HG02588 (cell line): ENCODE measurements around the gene BCL2L1.
"Not testable (repeated sequence)": the region's sequence is repeated elsewhere in the genome, so short reads cannot be mapped to it uniquely, and the experiment has no call there.

ENCODE experiments used
- ATAC-seq: cut with Tn5 transposase; IDR thresholded peaks from one replicate; pipeline ENCODE4 v1.9.1; 2021; ENCODE audit warnings: mild to moderate bottlenecking, moderate library complexity; ENCODE audit not compliant: unreplicated experiment

BCL2L1 gene

DNA sequence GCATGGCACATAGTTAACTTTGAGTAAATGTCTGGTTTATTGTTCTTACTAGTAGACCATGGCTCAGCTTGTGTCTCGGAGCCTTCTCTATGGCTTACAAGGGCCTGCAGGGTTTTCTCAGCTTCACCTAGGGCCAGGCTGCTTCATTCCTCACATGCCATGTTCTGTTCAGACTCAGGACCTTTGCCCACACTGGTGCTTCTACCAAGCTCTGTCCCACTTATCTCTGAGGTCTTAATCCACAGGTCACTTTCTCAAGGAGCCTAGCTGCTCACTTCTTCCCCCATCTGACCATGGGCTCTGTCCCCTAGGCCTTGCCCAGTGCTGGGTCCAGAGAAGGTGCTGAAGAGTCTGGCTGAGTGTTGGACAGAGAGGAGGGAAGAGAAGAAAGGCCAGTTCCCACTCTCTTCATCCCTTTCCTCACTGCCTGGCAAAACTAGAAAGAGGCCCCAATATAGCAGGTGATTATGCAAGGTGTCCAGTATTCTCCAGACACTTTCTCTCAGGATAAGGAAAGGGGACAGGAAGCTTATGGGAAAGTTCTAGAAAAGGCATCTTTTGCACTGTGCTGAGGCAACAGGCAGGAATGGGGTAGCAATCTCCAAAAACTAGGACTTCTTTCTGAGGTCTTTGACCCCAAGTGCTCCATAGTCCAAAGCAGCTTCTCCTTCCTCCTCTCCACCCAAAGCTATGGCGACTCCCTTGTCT is 45.0 kb downstream of the BCL2L1 start:
- ATAC-seq = no peak

DNA sequence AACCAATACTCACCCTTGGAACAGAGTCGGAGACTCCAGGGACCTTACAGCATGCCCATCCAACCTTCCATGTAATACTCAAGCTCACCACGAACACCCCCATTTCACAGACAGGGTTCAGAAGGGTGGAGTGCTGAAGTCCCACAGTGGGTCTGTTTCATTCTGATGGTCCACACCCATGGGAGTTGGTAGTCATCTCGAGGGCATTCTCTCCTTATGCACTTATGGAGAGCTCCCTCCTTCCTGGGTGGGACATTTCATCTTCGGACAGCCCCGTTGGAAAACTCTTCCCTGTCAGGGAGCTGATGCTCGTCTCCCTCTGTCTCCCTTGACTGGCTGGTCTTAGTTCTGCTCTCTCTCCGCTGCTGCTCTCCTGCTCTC is 46.1 kb downstream of the BCL2L1 start:
- no peak for ATAC-seq

- ATAC-seq = peak; percentile 37
Observed at GRCh38 chr20:31675828-31676608, 46.6 kb downstream of the BCL2L1 start.

GRCh38 chr20:31674895-31675827 is 47.5 kb downstream of the BCL2L1 start:
- ATAC-seq = peak; percentile 55

DNA sequence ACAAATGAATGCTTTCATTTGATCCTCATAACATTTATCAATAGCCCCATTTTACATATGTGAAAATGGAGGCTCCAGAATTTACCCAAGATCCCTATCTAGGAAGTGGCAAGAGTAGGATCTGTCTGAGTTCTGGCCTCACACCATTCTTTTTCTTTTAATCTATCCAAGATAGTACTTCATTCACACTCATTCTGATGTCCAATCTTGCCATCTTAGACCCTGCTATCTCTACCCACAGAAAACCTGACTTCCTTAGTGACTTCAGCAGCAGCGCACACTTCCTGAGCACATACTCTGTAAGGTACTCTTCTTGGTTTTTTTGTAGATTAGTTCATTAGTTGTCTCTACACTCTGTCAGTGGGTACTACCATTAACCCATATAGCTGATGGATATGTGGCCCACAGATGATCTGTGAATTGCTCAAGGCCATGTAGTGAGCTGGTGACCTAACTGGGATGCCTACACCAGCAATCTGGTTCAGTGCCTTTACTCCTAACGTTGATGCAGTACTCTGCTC is 48.7 kb downstream of the BCL2L1 start:
- ATAC-seq = no peak

DNA sequence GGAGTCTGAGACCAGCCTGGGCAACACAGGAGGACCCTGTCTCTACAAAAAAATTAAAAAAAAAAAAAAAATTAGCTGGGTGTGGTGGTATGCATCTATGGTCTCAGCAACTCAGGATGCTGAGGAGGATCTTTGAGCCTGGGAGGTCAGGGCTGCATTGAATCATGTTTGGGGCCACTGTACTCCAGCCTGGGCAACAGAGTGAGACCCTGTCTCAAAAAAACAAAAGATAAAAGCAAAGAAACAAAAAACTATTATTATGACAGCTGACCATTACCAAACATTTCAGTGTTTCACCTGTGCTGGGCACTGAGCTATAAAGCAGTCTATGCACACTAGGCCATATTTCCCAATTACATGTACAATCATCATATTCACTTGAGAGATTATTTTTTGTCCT is 49.2 kb downstream of the BCL2L1 start:
- no peak for ATAC-seq

DNA sequence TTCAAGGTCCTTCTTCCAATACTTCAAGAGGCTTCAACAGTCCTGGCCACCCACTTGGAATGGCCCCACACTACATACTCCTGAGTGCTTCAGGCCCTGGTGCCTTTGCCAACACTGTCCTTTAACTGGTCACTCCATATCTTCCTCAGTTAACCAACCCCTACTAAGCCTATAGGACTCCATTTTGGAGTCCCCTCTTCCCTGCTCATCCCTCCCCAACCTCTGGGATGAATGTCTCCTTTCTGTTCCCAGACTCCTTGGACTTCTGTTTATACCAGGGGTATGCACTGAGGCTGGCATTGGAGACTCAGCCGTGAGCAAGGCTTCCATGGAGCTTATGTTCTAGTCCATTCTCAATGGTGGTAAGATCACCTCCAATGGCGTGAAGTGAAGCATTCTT is 51.3 kb downstream of the BCL2L1 start:
- no peak for ATAC-seq

DNA sequence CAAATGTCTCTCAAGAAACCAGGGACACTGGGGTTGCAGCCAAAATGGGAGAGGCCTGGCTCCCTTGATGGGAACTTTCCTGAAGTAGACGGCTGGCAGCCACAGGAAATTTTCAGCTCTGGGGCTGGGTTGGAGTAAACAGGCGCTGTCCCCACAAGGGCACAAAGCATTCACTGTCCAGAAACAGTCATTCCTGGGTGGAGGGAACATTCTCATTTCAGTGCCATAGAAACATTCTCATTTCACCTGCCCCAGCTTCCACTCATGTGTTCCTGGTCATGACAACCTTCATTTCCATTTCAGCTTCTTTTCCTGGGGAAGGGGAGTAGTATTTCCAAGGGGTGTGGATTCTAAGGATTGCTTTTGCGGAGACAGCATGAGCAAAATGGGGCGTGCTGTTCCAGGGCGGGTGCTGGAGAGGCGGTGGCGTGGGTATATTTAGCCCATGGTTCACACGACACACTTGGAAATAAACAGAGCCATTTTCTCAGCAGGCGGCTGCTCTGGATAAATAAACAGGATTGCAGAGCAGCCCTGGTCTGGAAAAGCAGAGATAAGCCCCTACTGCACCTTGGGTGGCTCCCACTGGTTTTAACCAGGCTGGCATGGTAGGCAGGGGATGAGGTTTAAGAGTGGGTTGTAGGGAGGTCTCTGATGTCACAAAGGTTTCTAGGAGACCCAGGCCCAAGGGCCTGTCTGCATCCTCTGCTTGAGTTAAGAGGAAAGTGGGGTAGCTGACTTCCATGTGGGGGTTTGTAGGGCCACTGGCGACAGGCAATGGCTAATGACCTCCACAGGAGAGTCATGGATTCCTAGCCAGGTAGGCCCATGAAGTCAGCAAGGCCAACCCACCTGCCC is 52.1 kb downstream of the BCL2L1 start:
- ATAC-seq = no peak

- ATAC-seq = no peak
Observed at GRCh38 chr20:31669876-31670275, 52.8 kb downstream of the BCL2L1 start.

DNA sequence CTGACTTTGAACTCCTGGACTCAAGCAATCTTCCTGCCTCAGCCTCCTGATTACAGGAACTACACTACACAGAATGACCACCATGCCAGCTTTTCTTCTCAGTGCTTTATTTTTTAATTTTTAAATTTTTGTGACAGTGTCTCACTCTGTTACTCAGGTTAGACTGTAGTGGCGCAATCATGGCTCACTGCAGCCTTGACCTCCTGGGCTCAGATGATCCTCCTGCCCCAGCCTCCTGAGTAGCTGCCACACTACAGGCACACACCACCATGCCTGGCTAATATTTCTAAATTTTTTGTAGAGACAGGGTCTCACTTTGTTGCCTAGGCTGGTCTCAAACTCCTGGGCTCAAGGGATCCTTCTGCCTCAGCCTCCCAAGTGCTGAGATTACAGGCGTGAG is 53.7 kb downstream of the BCL2L1 start:
- not testable (repeated sequence) for ATAC-seq

GRCh38 chr20:31667315-31668285 is 55.1 kb downstream of the BCL2L1 start:
- ATAC-seq = no peak

- ATAC-seq = no peak
Observed at GRCh38 chr20:31666258-31667042, 56.2 kb downstream of the BCL2L1 start.

GRCh38 chr20:31665753-31666152 is 56.9 kb downstream of the BCL2L1 start:
- no peak for ATAC-seq

DNA sequence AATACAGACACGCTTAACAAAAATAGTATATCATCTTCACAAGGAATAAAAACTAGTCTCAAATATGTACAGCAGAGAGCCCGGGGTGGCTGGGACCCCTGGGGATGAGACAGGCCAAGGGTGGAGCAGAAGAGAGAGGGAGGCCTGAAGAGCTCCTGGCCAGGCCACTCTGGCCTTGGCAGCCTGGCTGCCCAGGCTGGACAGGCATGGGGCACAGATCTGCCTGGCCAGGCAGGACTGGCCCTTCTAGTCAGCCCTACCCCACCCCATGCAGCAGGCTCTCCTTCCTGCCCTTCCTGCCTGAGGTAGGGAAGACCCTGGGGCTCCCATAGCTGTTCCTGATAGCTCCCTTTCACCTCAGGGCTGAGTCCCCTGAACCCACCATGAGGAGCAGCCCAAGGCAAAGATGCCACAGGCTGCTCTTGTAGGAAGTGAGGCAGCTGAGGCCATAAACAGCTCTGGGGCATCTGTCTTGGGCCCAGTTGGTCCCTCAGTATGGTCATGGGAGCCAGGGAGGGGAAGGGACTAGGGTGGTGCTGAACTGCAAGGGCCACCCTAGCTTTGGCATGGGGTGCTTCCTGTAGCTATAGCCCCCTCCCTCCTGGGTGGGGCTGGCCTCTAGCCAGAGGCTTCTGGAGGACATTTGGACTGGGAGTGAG is 57.8 kb downstream of the BCL2L1 start:
- ATAC-seq = no peak

DNA sequence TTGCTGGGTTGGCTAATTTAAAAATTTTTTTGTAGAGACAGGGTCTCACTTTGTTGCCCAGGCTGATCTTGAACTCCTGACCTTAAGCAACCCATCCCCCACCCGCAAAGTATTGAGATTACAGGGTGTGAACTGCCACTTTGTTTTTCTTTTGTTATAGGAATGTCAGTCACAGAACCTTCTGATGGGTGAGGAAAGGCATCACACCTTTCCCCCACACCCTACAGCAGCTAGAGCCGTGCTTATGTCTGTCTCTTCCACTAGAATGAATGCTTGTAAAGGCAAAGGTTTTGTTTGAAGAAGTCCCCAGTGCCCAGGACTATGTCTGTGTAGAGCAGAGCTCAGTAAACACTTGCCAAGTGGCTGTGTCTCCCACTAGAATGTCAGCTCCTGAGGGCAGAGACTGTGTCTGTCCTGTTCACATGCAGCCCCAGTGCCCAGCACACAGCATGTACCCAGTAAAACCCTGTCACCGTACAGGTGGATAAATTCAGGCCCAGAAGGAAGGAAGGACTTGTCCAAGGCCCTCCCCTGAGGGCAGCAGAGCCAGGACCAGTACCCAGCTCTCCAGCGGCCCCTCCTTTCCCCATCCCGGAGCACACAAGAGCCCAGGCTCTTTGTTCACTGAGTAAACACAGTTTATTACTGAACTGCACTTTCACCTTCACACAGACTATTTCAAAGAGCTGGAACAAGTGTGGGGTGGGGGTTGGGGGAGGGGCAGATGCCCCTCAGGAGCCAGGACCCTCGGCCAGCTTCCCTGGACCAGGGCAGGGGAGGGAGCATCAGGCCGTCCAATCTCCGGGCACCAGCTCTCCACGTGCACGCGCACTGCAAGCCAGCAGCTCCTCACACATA is 58.6 kb downstream of the BCL2L1 start:
- no peak for ATAC-seq

DNA sequence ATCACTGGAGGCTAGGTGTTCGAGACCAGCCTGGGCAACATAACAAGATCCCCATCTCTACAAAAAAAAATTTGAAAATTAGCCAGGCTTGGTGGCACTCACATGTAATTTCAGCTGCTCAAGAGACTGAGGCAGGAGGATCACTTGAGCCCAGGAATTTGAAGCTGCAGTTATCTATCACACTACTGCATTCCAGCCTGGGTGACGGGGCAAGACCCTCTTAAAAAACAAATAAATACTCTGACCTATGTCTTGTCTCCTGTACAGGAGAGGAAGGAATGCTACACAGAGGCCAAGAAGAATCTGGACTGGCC is 59.2 kb downstream of the BCL2L1 start:
- no peak for ATAC-seq

DNA sequence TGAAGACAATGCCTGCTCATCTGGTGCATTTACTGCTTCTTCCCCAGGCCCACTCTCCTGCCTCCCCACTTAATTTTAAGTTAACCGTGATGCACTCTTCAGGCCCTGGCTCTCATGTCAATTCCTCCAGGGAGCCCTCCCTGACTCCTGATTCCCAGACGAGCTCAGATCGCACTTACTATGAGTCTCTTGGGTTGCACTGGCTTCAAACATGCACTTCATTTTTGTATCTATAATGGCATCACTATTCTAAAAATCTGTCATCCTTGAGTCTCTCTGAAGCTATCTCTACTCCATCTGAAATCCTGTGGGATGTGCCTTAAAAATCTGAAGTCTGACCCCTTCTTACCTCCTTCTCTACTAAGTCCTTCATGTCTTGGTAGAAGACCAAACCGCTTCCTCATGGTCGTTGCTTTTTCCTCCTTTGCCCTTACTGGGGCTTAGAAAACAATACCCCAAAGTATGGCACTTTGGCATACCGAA is 60.3 kb downstream of the BCL2L1 start:
- no peak for ATAC-seq
